Stimulated activated CD8-positive, alpha-beta memory T cell treated with anti-CD3 and anti-CD28 coated beads, Interleukin-2, amount 100 ng/mL, for 1 hour (primary cell): Measurements from ENCODE around the gene SLC7A9.

Experiments
- DNase-seq, 2 donors: peaks; one replicate each; pipeline ENCODE4 v3.0.0-alpha.2; 2020; ENCODE audit warnings: low read depth in 2 of 2

The SLC7A9 gene

GRCh38 chr19:32828643-32829344 is 40.8 kb downstream of the SLC7A9 start:
- no peak for DNase-seq

- DNase-seq = no peak
Observed at GRCh38 chr19:32828139-32828538, 41.4 kb downstream of the SLC7A9 start.

- DNase-seq = no peak
Observed at GRCh38 chr19:32824916-32825608, 44.5 kb downstream of the SLC7A9 start.

GRCh38 chr19:32824191-32824751 is 45.3 kb downstream of the SLC7A9 start:
- DNase-seq = no peak

GRCh38 chr19:32823747-32824102 is 45.8 kb downstream of the SLC7A9 start:
- DNase-seq = no peak

- DNase-seq = no peak
Observed at GRCh38 chr19:32822916-32823746, 46.4 kb downstream of the SLC7A9 start.

GRCh38 chr19:32819419-32820400 is 49.9 kb downstream of the SLC7A9 start:
- DNase-seq = no peak

GRCh38 chr19:32818536-32818935 is 51.0 kb downstream of the SLC7A9 start:
- DNase-seq = no peak

- DNase-seq = no peak
Observed at GRCh38 chr19:32817569-32818476, 51.7 kb downstream of the SLC7A9 start.

GRCh38 chr19:32816555-32817099 is 52.9 kb downstream of the SLC7A9 start:
- DNase-seq = no peak

GRCh38 chr19:32814624-32815023 is 54.9 kb downstream of the SLC7A9 start:
- no peak for DNase-seq

GRCh38 chr19:32813862-32814425 is 55.6 kb downstream of the SLC7A9 start:
- DNase-seq = no peak

- no peak for DNase-seq
Observed at GRCh38 chr19:32812571-32812970, 57.0 kb downstream of the SLC7A9 start.

- DNase-seq = no peak
Observed at GRCh38 chr19:32812036-32812435, 57.5 kb downstream of the SLC7A9 start.

GRCh38 chr19:32811151-32811550 is 58.4 kb downstream of the SLC7A9 start:
- no peak for DNase-seq

GRCh38 chr19:32810452-32810851 is 59.1 kb downstream of the SLC7A9 start:
- no peak for DNase-seq

GRCh38 chr19:32809754-32810153 is 59.8 kb downstream of the SLC7A9 start:
- DNase-seq = no peak

GRCh38 chr19:32809254-32809653 is 60.3 kb downstream of the SLC7A9 start:
- no peak for DNase-seq

- no peak for DNase-seq
Observed at GRCh38 chr19:32808236-32808635, 61.3 kb downstream of the SLC7A9 start.
